DOHH2 (cell line): ENCODE data around the gene PLCXD3.

Source experiments
- H3F3A ChIP-seq: fragments of 200-600 bp; sonication (generic), shearing (Covaris generic); 2 replicates; pipeline ENCODE4 v1.6.0; 2016; ENCODE audit warnings: antibody characterized with exemption, mild to moderate bottlenecking; ENCODE audit not compliant: control insufficient read depth, insufficient read depth
- H3K27ac ChIP-seq: fragments of 200-600 bp; sonication (generic); 2 replicates; pipeline ENCODE4 v1.5.1; 2014; ENCODE audit warnings: low read depth, mild to moderate bottlenecking, low read length, moderate library complexity
- H3K27me3 ChIP-seq: fragments of 200-600 bp; sonication (generic); 2 replicates; pipeline ENCODE4 v1.6.1; 2014; ENCODE audit warnings: mild to moderate bottlenecking, low read length, mixed read lengths; ENCODE audit not compliant: control insufficient read depth
- H3K36me3 ChIP-seq: fragments of 200-600 bp; sonication (generic); 2 replicates; pipeline ENCODE4 v1.6.1; 2014; ENCODE audit warnings: mild to moderate bottlenecking, low read length, moderate library complexity, mixed read lengths; ENCODE audit not compliant: control insufficient read depth
- H3K4me1 ChIP-seq: fragments of 200-600 bp; sonication (generic); 2 replicates; pipeline ENCODE4 v1.6.1; 2014; ENCODE audit warnings: mild to moderate bottlenecking, low read length, mixed read lengths; ENCODE audit not compliant: control insufficient read depth
- H3K4me2 ChIP-seq: fragments of 200-600 bp; sonication (generic); 2 replicates; pipeline ENCODE4 v1.6.0; 2014; ENCODE audit warnings: mild to moderate bottlenecking, low read length, moderate library complexity
- H3K4me3 ChIP-seq: fragments of 200-600 bp; sonication (generic); 2 replicates; pipeline ENCODE4 v1.5.1; 2014; ENCODE audit warnings: mild to moderate bottlenecking, low read length, mixed read lengths
- H3K79me2 ChIP-seq: fragments of 200-600 bp; sonication (generic); 2 replicates; pipeline ENCODE4 v1.6.1; 2014; ENCODE audit warnings: mild to moderate bottlenecking, low read length, mixed read lengths; ENCODE audit not compliant: control insufficient read depth
- H3K9me2 ChIP-seq: fragments of 200-600 bp; sonication (generic); replicated peaks from 2 replicates; pipeline ENCODE4 v1.6.1; 2014; ENCODE audit warnings: mild to moderate bottlenecking, low read length, mixed read lengths; ENCODE audit not compliant: control insufficient read depth
- H3K9me3 ChIP-seq: fragments of 200-600 bp; sonication (generic); 2 replicates; pipeline ENCODE4 v1.6.1; 2014; ENCODE audit warnings: antibody characterized with exemption, low read length, mixed read lengths; ENCODE audit not compliant: control insufficient read depth, insufficient read depth
- H4K20me1 ChIP-seq: fragments of 200-600 bp; sonication (generic); 2 replicates; pipeline ENCODE4 v1.6.0; 2014; ENCODE audit warnings: low read depth, mild to moderate bottlenecking, antibody characterized with exemption, low read length, moderate library complexity; ENCODE audit not compliant: control insufficient read depth, insufficient read depth
- CTCF ChIP-seq: fragments of 200-600 bp; sonication (generic); IDR thresholded peaks from one replicate; pipeline ENCODE4 v1.5.1; 2014; ENCODE audit warnings: antibody characterized with exemption, mild to moderate bottlenecking, low read depth, low read length; ENCODE audit not compliant: poor library complexity, severe bottlenecking
- EZH2phosphoT487 ChIP-seq: fragments of 200-600 bp; sonication (generic); IDR thresholded peaks from 2 replicates; pipeline ENCODE4 v1.6.1; 2017; ENCODE audit warnings: borderline replicate concordance, mild to moderate bottlenecking, antibody characterized with exemption, low read length, moderate library complexity, mixed read lengths

The PLCXD3 gene

GRCh38 chr5:41371738-41372137, 138.7 kb downstream of the PLCXD3 start:
- Histone ChIP-seq H3K27me3 (no peaks in the 10 kb centered on the region), H3K9me2 (no peaks in the 10 kb centered on the region), H3K9me3 (no peaks in the 10 kb centered on the region), H3K4me2 (no peak overlapping the region), H3K36me3 (no peaks in the 10 kb centered on the region), H3F3A (no peaks in the 10 kb centered on the region), H4K20me1 (no peaks in the 10 kb centered on the region), H3K27ac (no peak overlapping the region), H3K79me2 (no peaks in the 10 kb centered on the region), H3K4me1 (no peaks in the 10 kb centered on the region), H3K4me3 (no peak overlapping the region)
- TF ChIP-seq EZH2phosphoT487 (no peak), CTCF (no peak)

- Histone ChIP-seq H3F3A (no peaks in the 10 kb centered on the region), H3K27me3 (no peaks in the 10 kb centered on the region), H3K36me3 (no peaks in the 10 kb centered on the region), H3K9me2 (no peaks in the 10 kb centered on the region), H3K9me3 (no peaks in the 10 kb centered on the region), H3K4me2 (no peak overlapping the region), H3K27ac (no peak overlapping the region), H3K4me3 (no peak overlapping the region), H3K79me2 (no peaks in the 10 kb centered on the region), H3K4me1 (no peaks in the 10 kb centered on the region), H4K20me1 (no peaks in the 10 kb centered on the region)
- TF ChIP-seq EZH2phosphoT487: no peak
- no peak for TF ChIP-seq CTCF
Measured at GRCh38 chr5:41370482-41370881, 139.9 kb downstream of the PLCXD3 start.

- Histone ChIP-seq H3K9me2 (no peaks in the 10 kb centered on the region), H3K79me2 (no peaks in the 10 kb centered on the region), H3K27ac (no peak overlapping the region)
Measured at GRCh38 chr5:41369799-41370198, 140.6 kb downstream of the PLCXD3 start.

More at GRCh38 chr5:41369799-41370198, 140.6 kb downstream of the PLCXD3 start:
- no peaks in the 10 kb centered on the region for H3K27me3 ChIP-seq
- no peaks in the 10 kb centered on the region for H3F3A ChIP-seq
- H3K4me3 ChIP-seq: no peak overlapping the region
- no peak overlapping the region for H3K4me2 ChIP-seq
- H3K9me3 ChIP-seq: no peaks in the 10 kb centered on the region
- H3K36me3 ChIP-seq: no peaks in the 10 kb centered on the region
- TF ChIP-seq EZH2phosphoT487: no peak
- TF ChIP-seq CTCF: no peak
- H4K20me1 ChIP-seq: no peaks in the 10 kb centered on the region
- H3K4me1 ChIP-seq: no peaks in the 10 kb centered on the region
